Measurements from ENCODE around the gene KLF16. TPM values are rescaled to one million over a fixed set of nuclear protein-coding genes. Genes with fewer than 3 reads are reported as not detected.

KLF16 gene
- total and polyA plus RNA-seq, 9 of the 15 experiments (the other 6 are each of a cell fraction or from before 2014, with no cell fraction given): 0.04 to 60.4 (median 6.8) TPM

- TF ChIP-seq CHD2 (IDR thresholded peaks at IDR 0.05; ENCODE audit: low read depth, low read length) (no peak), E2F1 (CRISPR knock-in tag; IDR thresholded peaks at IDR 0.05) (no peak), POLR2B (IDR thresholded peaks at IDR 0.05; ENCODE audit: low read depth, partially characterized antibody) (peak; percentile 32), MAFF (IDR thresholded peaks at IDR 0.05; ENCODE audit: low read length) (no peak), ZC3H11A (IDR thresholded peaks at IDR 0.05; ENCODE audit: low read depth, low read length) (no peak), SRSF3 (IDR thresholded peaks at IDR 0.05; ENCODE audit: insufficient read depth, low read length) (no peak), RAD51 (IDR thresholded peaks at IDR 0.05; ENCODE audit: borderline replicate concordance, low read depth) (no peak), ZNF436 (CRISPR knock-in tag; IDR thresholded peaks at IDR 0.05) (no peak), ZSCAN32 (CRISPR knock-in tag; IDR thresholded peaks at IDR 0.05) (no peak), SIN3B (IDR thresholded peaks at IDR 0.05; ENCODE audit: low read depth) (no peak; the same call in 1 of the 2 replicates), ZNF175 (CRISPR knock-in tag; IDR thresholded peaks at IDR 0.05; ENCODE audit: low read depth) (no peak), COPS2 (conservative IDR thresholded peaks at IDR 0.05) (no peak), IRF2 (CRISPR knock-in tag; IDR thresholded peaks at IDR 0.05) (no peak), HEY1 (CRISPR knock-in tag; IDR thresholded peaks at IDR 0.05; ENCODE audit: borderline replicate concordance) (no peak), BCOR (IDR thresholded peaks at IDR 0.05) (peak; percentile 49), ELF1 (tag; IDR thresholded peaks at IDR 0.05) (peak; percentile 77; the same call in 1 of the 2 replicates), ZNF212 (CRISPR knock-in tag; IDR thresholded peaks at IDR 0.05) (no peak), FOXM1 (IDR thresholded peaks at IDR 0.05; ENCODE audit: low read depth) (no peak), FOXM1 (CRISPR knock-in tag; IDR thresholded peaks at IDR 0.05; ENCODE audit: low read depth) (no peak; the same call in 1 of the 2 replicates), HINFP (tag; conservative IDR thresholded peaks at IDR 0.05; ENCODE audit: low read depth) (no peak), L3MBTL2 (IDR thresholded peaks at IDR 0.05) (peak; percentile 84), ZNF584 (CRISPR knock-in tag; IDR thresholded peaks at IDR 0.05; ENCODE audit: low read depth) (no peak), ETS2 (tag; IDR thresholded peaks at IDR 0.05; ENCODE audit: borderline replicate concordance, poor library complexity, severe bottlenecking) (no peak), CTBP1 (IDR thresholded peaks at IDR 0.05; ENCODE audit: borderline replicate concordance) (peak; percentile 97), CBX8 (IDR thresholded peaks at IDR 0.05; ENCODE audit: borderline replicate concordance, extremely low read depth, low read depth, low read length, poor library complexity, severe bottlenecking) (no peak), BRF1 (IDR thresholded peaks at IDR 0.05; ENCODE audit: borderline replicate concordance, extremely low read depth, insufficient read length) (no peak), TEAD2 (tag; IDR thresholded peaks at IDR 0.05) (no peak)
These were observed 6.4 kb downstream of the KLF16 start (continued) for GRCh38 chr19:1856698-1857603.
